Adipose tissue (tissue), 3 donors: ENCODE measurements around the gene HMCES. TPM values are rescaled to one million over a fixed set of nuclear protein-coding genes. Genes with fewer than 3 reads are reported as not detected.
A peak's percentile ranks its signal among the peaks of the same experiment; 100 is the strongest.

Source experiments
- H3K27ac ChIP-seq: one replicate; pipeline ENCODE4 v1.5.1; 2013; ENCODE audit warnings: low read depth, low read length
- WGBS, 3 donors: extraction: QIAGEN DNeasy Blood & Tissue Kit; methylation state at CpG; one replicate each; pipeline ENCODE4 v1.1.7; 2013; 5-methylcytosine and 5-hydroxymethylcytosine counted together
- polyA plus RNA-seq, 3 donors: library from polyadenylated mRNA; stranded (reverse); fragments of 200-250 nt; gene quantifications; one replicate each; pipeline ENCODE4 v1.2.3, GENCODE V29; 2013
- donor health status: healthy with polysubstance abuse.
- donor health status: Bipolar disorder and iron deficiency.
- donor health status: healthy.

HMCES gene
- polyA plus RNA-seq, 3 donors = 10.4 to 41.6 (median 28.6) TPM

- H3K27ac ChIP-seq = no peak overlapping the region
- WGBS, 3 donors = 47 to 75% (median 63%) methylated on average over 6 of the region's 6 CpGs
Observed at GRCh38 chr3:129282727-129283327, 4.2 kb downstream of the HMCES start.

GRCh38 chr3:129286081-129286480 lies 7.4 kb downstream of the HMCES start:
- H3K27ac ChIP-seq = no peak overlapping the region
- WGBS, 3 donors = 67 to 86% (median 69%) methylated on average over 2 of the region's 2 CpGs

- WGBS, 3 donors = 81 to 93% (median 87%) methylated on average over 3 of the region's 3 CpGs
- H3K27ac ChIP-seq = no peak overlapping the region
Observed at GRCh38 chr3:129288446-129288845, 9.8 kb downstream of the HMCES start.

- H3K27ac ChIP-seq = no peak overlapping the region
- WGBS, 3 donors = 89 to 98% (median 97%) methylated on average over 6 of the region's 6 CpGs
Observed at GRCh38 chr3:129289201-129289921, 10.7 kb downstream of the HMCES start.

- no peak overlapping the region for H3K27ac ChIP-seq
- WGBS, 3 donors = 67 to 74% (median 73%) methylated on average over 4 of the region's 4 CpGs
Observed at GRCh38 chr3:129291236-129291886, 12.7 kb downstream of the HMCES start.

- 79 to 95% (median 95%) methylated on average over 5 of the region's 5 CpGs for WGBS, 3 donors
Observed at GRCh38 chr3:129295286-129295685, 16.6 kb downstream of the HMCES start.

GRCh38 chr3:129304146-129304961 lies 25.7 kb downstream of the HMCES start:
- WGBS, 3 donors = 53 to 77% (median 55%) methylated on average over 3 of the region's 3 CpGs
- H3K27ac ChIP-seq = no peak overlapping the region

More at GRCh38 chr3:129295286-129295685, 16.6 kb downstream of the HMCES start:
- no peak overlapping the region for H3K27ac ChIP-seq

GRCh38 chr3:129304962-129305222 lies 26.2 kb downstream of the HMCES start:
- WGBS, 3 donors = 94 to 100% (median 94%) methylated on average over 1 of the region's 1 CpG

GRCh38 chr3:129305592-129306091 lies 27.0 kb downstream of the HMCES start:
- 11 to 42% (median 19%) methylated on average over 26 of the region's 26 CpGs for WGBS, 3 donors
- H3K27ac ChIP-seq = peak overlapping the region; percentile 13

More at GRCh38 chr3:129304962-129305222, 26.2 kb downstream of the HMCES start:
- H3K27ac ChIP-seq = no peak overlapping the region

GRCh38 chr3:129308636-129309035 lies 30.0 kb downstream of the HMCES start:
- WGBS, 3 donors = 94 to 98% (median 96%) methylated on average over 3 of the region's 3 CpGs
- no peak overlapping the region for H3K27ac ChIP-seq

- H3K27ac ChIP-seq = no peak overlapping the region
- WGBS, 3 donors = 74 to 82% (median 75%) methylated on average over 7 of the region's 7 CpGs
Observed at GRCh38 chr3:129310111-129311011, 31.7 kb downstream of the HMCES start.

- WGBS, 3 donors = 90 to 94% (median 92%) methylated on average over 3 of the region's 3 CpGs
- no peak overlapping the region for H3K27ac ChIP-seq
Observed at GRCh38 chr3:129311054-129311902, 32.6 kb downstream of the HMCES start.

GRCh38 chr3:129312021-129312639 lies 33.5 kb downstream of the HMCES start:
- WGBS, 3 donors = 81 to 90% (median 85%) methylated on average over 2 of the region's 2 CpGs
- H3K27ac ChIP-seq = no peak overlapping the region

GRCh38 chr3:129312671-129313414 lies 34.2 kb downstream of the HMCES start:
- no peak overlapping the region for H3K27ac ChIP-seq

- H3K27ac ChIP-seq = no peak overlapping the region
Observed at GRCh38 chr3:129313415-129313664, 34.7 kb downstream of the HMCES start.

- WGBS, 3 donors = 36 to 60% (median 41%) methylated on average over 7 of the region's 7 CpGs
- H3K27ac ChIP-seq = peak overlapping the region; percentile 84
Observed at GRCh38 chr3:129313665-129314385, 35.2 kb downstream of the HMCES start.
